ENCODE data around the gene PSMB7.

GRCh38 chr9:124343533-124344290 lies 71.5 kb downstream of the PSMB7 start:
- no peak for TF ChIP-seq CTCF (conservative IDR thresholded peaks at IDR 0.05 in 1 of 2, IDR thresholded peaks at IDR 0.05 in 1 of 2; ENCODE audit: low read depth in 1 of 2, low read length in 2 of 2)
- no peak for TF ChIP-seq EZH2 (IDR thresholded peaks at IDR 0.05; ENCODE audit: low read length, missing control alignments)
